Loucy (cell line): Measurements from ENCODE around the gene BMERB1.

Source experiments
- CTCF ChIP-seq: fragments of 200-600 bp; sonication (generic); conservative IDR thresholded peaks from 2 replicates; pipeline ENCODE4 v1.5.1; 2014; ENCODE audit warnings: mild to moderate bottlenecking, antibody characterized with exemption, low read length
- EZH2phosphoT487 ChIP-seq: fragments of 200-600 bp; IDR thresholded peaks from 2 replicates; pipeline ENCODE4 v1.6.1; 2018; ENCODE audit warnings: antibody characterized with exemption, mild to moderate bottlenecking, moderate library complexity, borderline replicate concordance

- no peak for TF ChIP-seq CTCF
- TF ChIP-seq EZH2phosphoT487: no peak
Observed at GRCh38 chr16:15542734-15543347, 108.5 kb downstream of the BMERB1 start.
